GM12801 (cell line): ENCODE results near the gene SPTBN1.

Source experiments
- TF ChIP-seq, protein P1 (sequence below): IDR thresholded peaks from one replicate; pipeline ENCODE4 v1.5.1; 2011; ENCODE audit warnings: control low read depth; ENCODE audit not compliant: insufficient read length; ENCODE audit errors: extremely low read depth

SPTBN1 gene

DNA sequence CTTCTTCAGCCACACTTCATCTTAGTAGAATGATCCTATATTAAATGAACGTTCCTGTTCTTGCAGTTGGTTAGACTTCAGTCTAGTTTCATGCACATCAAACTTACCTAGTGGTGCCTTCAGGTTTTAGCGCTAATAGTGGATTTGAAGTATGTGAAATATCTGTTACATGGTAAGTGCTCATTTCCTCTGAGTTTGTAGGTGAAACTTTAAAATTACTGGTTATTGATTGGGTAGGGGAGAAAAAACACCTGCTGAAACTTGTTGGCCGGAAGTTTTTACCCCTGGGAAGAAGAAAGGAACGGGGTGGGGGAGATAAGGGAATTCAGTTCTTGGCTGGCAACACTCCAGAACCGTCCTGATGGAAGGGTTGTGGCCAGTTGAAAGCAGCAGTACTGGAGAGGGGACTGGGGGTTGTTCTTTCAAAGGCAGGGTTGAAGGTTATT is 112.8 kb downstream of the SPTBN1 start:
- TF ChIP-seq, protein P1, sequence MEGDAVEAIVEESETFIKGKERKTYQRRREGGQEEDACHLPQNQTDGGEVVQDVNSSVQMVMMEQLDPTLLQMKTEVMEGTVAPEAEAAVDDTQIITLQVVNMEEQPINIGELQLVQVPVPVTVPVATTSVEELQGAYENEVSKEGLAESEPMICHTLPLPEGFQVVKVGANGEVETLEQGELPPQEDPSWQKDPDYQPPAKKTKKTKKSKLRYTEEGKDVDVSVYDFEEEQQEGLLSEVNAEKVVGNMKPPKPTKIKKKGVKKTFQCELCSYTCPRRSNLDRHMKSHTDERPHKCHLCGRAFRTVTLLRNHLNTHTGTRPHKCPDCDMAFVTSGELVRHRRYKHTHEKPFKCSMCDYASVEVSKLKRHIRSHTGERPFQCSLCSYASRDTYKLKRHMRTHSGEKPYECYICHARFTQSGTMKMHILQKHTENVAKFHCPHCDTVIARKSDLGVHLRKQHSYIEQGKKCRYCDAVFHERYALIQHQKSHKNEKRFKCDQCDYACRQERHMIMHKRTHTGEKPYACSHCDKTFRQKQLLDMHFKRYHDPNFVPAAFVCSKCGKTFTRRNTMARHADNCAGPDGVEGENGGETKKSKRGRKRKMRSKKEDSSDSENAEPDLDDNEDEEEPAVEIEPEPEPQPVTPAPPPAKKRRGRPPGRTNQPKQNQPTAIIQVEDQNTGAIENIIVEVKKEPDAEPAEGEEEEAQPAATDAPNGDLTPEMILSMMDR, result no peak

DNA sequence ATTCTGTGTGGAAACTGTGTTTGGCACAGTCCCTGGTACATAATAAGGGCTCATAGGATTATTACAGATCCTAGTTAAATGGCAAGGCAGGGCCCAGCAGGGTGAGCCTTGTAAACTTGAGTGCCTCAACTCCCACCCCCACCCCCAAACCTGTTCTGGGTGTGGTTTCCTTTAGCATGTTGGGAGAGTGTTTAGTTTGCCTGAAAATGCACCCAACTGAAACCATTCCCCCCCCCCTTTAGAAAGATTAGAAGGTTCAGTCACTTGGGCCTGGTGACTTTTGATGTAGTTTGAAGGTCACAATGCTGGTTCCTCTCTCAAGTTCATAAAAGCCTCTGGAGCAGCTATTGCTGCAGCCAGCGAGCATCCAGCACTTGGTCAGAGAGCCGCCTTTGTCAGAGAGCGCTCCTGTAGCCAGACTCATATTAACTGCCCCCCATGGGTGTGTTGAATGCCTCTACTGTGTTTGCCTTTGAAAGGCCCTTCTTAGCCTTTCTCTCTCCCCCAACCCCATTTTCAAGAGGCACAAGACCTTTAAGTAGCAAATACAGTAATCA is 113.7 kb downstream of the SPTBN1 start:
- TF ChIP-seq, protein P1, result no peak

DNA sequence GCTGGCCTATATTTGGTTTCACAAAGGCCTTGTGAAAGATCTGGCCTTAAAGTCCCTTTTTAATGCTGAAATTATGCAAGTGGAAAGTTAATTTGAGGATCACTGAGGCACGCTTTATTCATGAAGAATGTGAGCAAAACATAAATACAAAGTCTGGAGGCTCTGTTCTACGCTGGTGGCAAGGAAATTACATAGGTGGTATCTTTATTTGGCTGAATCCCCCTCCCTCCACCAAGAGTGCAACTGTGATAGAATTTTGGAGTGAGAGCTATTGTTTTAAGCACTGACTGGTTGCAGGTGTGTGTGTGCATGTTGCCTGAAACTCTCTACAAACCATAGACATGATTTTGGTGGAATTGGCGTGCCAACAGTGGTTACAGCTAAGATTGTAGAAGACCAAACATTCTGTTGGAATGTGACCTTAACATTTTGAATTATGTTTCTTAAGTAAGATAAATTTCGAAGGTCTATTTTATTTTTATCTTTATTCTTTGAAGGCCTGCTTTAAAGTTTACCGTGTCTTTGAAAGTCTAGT is 114.3 kb downstream of the SPTBN1 start:
- TF ChIP-seq, protein P1, result no peak

DNA sequence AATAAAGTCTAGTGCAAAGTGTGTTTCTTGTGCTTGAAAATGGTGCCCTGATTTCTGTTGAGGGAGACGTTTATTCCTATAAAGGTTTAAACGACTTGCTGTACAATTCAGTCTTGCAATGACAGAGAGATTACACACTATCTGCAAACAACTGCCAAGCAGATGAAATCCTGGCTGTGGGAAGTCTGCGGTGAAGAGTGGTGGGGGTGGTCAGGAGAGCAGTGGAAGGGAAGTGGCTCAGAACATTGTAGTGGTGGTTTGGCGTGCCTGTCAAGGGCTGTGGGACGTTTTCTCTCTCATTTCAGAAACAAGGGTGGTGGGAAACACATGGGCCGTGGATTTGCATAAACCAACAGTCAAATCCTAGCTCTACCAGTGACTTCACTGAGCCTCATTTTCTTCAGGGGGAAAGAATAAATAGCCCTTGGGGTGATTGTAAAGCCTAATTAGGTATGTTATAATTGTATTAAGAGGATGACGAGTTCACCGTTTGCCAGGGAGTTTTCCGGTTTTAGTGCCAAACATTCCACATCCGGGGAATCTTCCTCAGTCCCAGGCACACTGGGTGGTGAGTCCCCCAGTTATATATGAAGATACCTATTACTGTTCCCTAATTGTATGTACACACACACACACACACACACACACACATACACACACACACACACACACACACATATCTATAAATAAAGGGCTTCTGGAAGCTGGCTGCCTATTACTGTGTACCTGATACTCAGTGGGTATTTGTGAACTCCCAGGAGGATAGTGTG is 115.0 kb downstream of the SPTBN1 start:
- TF ChIP-seq, protein P1, result no peak

DNA sequence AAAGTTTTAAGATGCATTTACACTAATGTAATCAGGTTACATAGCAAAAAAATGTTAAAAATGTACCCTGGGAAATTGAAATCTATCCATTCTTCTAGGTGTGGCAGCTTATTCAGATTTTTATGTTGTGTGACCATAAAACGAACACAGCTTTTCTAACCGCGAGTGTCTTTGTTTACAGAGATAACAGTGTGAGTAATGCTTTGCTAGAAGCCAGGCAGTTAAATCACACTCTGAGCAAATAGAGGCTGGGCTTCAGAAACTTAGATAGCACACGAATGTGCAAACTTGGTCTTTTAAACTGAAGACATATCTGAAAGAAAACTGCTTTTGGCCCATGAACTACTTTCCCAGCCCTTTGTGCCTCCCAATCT is 116.1 kb downstream of the SPTBN1 start:
- TF ChIP-seq, protein P1, result no peak

DNA sequence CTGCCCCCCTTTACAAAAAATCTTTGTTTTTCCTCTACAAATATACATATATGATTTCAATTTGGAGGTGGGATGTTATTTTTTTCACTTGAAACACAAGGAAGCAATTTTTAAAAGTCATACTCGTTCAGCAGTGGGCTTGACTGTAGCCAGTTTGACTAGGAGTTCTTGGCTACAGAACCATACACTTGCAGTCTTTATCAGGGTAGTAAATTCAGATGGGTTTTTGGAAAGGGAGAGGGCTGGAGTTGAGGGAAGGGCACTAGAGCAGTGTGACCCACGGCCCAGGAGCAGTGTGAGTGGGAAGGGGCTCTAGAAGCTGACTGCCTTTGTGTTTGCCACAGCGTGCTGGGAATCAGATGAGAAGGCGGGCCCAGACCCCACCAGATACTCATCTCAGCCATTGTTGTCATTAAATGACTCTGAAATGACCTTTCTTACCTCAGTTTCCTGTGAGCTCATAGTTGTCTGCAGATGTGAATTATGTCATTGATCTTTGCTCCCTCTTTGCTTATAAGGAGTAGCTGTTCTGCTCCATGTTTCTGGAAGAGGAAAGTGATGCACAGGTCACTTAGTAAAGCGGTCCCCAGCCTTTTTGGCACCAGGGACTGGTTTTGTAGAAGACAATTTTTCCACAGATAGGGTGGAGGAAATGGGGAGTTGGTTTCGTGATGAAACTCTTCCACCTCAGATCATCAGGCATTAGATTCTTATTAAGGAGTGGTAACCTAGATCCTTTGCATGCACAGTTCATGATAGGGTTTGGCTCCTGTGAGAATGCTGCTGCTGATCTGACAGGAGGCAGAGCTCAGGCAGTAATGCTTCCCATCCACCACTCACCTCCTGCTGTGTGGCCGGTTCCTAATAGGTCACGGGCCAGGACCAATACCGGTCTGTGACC is 116.8 kb downstream of the SPTBN1 start:
- TF ChIP-seq, protein P1, result no peak

DNA sequence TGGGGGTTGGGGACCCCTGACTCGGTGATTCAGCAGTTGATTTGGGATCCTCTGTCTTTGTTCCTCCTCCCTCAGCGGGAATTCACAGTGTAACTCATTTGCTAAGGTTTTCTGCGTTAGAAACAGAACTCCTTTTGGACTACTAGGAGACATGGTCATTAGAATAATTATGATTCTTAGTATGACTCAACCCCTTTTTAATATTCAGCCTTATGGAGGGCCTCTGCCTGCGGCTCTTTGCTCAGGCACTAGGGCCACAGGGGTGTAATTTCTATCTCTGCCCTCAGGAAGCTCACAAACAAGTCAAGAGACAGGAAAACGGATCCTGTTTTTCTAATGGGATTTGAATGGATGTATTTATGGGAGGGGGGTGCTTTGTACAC is 117.4 kb downstream of the SPTBN1 start:
- TF ChIP-seq, protein P1, result no peak
